Thyroid gland (tissue), 4 donors: ENCODE data around the gene GNB2. TPM values are rescaled to one million over a fixed set of nuclear protein-coding genes. Genes with fewer than 3 reads are reported as not detected.
"Not testable (repeated sequence)": the region's sequence is repeated elsewhere in the genome, so short reads cannot be mapped to it uniquely, and the experiment has no call there.

Experiments
- DNase-seq, 2 donors: peaks; one replicate each; pipeline ENCODE4 v3.0.0-alpha.2; 2019
- H3K27ac ChIP-seq, 3 donors: fragments of 200-600 bp; sonication (generic); 1 replicate in 2 of 3; 2 replicates in 1 of 3; pipeline ENCODE4 v1.5.1; 2016 to 2019; ENCODE audit warnings: mild to moderate bottlenecking in 1 of 3, moderate library complexity in 1 of 3
- H3K27me3 ChIP-seq: fragments of 200-600 bp; sonication (generic); one replicate; pipeline ENCODE4 v1.5.1; 2019
- H3K36me3 ChIP-seq, 2 donors: fragments of 200-600 bp; sonication (generic); one replicate each; pipeline ENCODE4 v1.5.1; 2016 to 2019
- H3K4me1 ChIP-seq, 2 donors: fragments of 200-600 bp; sonication (generic); one replicate each; pipeline ENCODE4 v1.5.1; 2017 to 2019
- H3K4me3 ChIP-seq, 3 donors: fragments of 200-600 bp; sonication (generic); replicated peaks in 1 of 3; 1 replicate in 2 of 3; 2 replicates in 1 of 3; pipeline ENCODE4 v1.5.1; 2016; ENCODE audit warnings: mild to moderate bottlenecking in 1 of 3
- H3K9me3 ChIP-seq: fragments of 200-600 bp; sonication (generic); one replicate; pipeline ENCODE4 v1.5.1; 2017
- CTCF ChIP-seq, 6 experiments: fragments of 200-600 bp in 3 of 6; fragments of 450-650 bp in 3 of 6; sonication (generic) in 3 of 6; IDR thresholded peaks; one replicate each; pipeline ENCODE4 v1.5.1; 2016 to 2019; ENCODE audit warnings: antibody characterized with exemption in 6 of 6, mild to moderate bottlenecking in 2 of 6, inconsistent platforms in 1 of 6, moderate library complexity in 1 of 6
- POLR2A ChIP-seq, 2 donors: fragments of 450-650 bp; IDR thresholded peaks; one replicate each; pipeline ENCODE4 v1.6.1; 2017; ENCODE audit warnings: antibody characterized with exemption in 2 of 2, mild to moderate bottlenecking in 2 of 2, moderate library complexity in 1 of 2
- WGBS, 2 donors: methylation state at CpG; one replicate each; pipeline ENCODE4 v1.1.5; 2017; 5-methylcytosine and 5-hydroxymethylcytosine counted together
- intact Hi-C: fragments of 100-400 bp; cut with DNase I; formaldehyde crosslinking; loops from one replicate; pipeline ENCODE4 v1.15.1; 2023
- total RNA-seq, 4 donors: library from RNA; depleted of rRNA; stranded (reverse); fragments of >200 nt; gene quantifications; one replicate each; pipeline ENCODE4 v1.2.3, GENCODE V29; 2016

Gene GNB2
- total RNA-seq, 4 donors from 2014 or later = 168 to 221 (median 186) TPM

GRCh38 chr7:100723732-100724275 lies 50.3 kb downstream of the GNB2 start:
- Histone ChIP-seq H3K27me3 (peaks cover 8% of the 10 kb centered on the region), H3K9me3 (no peaks in the 10 kb centered on the region), H3K36me3 (no peaks in the 10 kb centered on the region), H3K27ac (no peak overlapping the region), H3K4me3 (no peak overlapping the region), H3K4me1 (peaks cover 3 to 15% of the 10 kb centered on the region in 2 donors)
- 76 to 82% methylated on average over 15 of the region's 16 CpGs for WGBS, 2 donors
- no peak for DNase-seq
- no peak for TF ChIP-seq CTCF (IDR thresholded peaks at IDR 0.05)
- no peak for TF ChIP-seq POLR2A (IDR thresholded peaks at IDR 0.05)
- intact Hi-C loops = loop anchor here (10.0 kb wide), 1 partner anchor 259 kb away; the partner anchor contains the start of gene SPACDR

DNA sequence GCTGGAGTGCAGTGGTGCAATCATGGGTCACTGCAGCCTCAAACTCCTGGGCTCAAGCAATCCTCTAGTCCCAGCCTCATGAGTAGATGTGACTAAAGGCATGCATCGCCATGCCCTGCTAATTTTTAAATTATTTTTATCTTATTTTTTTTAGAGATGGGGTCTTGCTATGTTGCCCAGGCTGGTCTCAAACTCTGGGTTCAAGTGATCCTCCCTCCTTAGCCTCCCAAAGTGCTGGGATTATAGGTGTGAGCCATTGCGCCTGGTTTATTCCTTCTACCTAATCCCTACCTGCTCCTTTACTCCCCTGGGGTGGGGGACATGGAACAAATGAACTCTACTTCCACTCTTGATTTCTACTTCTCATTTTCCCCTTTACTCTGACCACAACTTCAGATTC lies 50.8 kb downstream of the GNB2 start:
- intact Hi-C loops = loop anchor here (10.0 kb wide), 1 partner anchor 260 kb away; the partner anchor contains the start of gene SPACDR
- WGBS, 2 donors = 94 to 98% methylated on average over 2 of the region's 2 CpGs

DNA sequence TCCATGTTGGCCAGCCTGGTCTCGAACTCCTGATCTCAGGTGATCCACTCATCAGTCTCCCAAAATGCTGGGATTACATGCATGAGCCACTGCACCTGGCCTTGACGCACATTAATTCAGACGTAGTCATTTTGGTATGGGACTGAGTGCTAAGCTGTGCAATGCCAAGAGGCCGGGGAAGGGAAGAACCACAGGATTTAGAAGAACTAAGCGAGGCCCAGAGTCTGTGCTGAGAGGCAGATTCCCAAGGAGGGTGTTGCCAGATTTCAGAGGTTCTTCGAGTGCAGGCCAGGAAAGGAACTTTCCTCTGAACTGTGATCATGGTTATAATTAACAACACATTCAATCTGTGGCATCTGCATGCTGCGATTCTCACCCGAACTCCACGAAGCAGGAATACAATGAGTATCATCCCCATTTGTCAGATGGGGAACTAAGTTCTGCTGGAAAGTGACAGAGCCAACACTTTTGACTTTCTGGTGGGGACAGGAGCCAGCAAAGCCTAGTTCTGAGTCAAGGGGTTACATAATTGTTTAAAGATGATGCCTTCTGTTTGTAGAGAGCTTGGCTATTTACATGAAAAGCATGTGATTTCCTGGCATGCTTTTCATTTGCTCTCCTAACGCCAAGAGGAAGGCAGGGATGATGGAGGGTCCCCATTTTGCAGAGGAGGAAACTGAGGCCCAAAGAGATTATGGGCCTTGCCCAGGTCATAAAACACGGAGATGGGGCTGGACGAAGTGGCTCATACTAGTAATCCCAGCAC lies 53.6 kb downstream of the GNB2 start:
- DNase-seq = no peak
- Histone ChIP-seq H3K4me1 (peaks cover 3 to 4% of the 10 kb centered on the region in 2 donors), H3K9me3 (no peaks in the 10 kb centered on the region), H3K27me3 (no peaks in the 10 kb centered on the region), H3K27ac (no peak overlapping the region), H3K36me3 (no peaks in the 10 kb centered on the region), H3K4me3 (no peak overlapping the region)
- TF ChIP-seq CTCF (IDR thresholded peaks at IDR 0.05) = no peak
- no peak for TF ChIP-seq POLR2A (IDR thresholded peaks at IDR 0.05)
- intact Hi-C loops = loop anchor here (10.0 kb wide), 1 partner anchor 262 kb away; the partner anchor contains the start of gene SPACDR
- WGBS, 2 donors = 62 to 67% methylated on average over 12 of the region's 12 CpGs

More for the DNA sequence above, 50.8 kb downstream of the GNB2 start:
- not testable (repeated sequence) for H3K27me3 ChIP-seq, H3K27ac ChIP-seq, DNase-seq, H3K4me3 ChIP-seq, H3K9me3 ChIP-seq, H3K36me3 ChIP-seq
- H3K4me1 ChIP-seq = peaks cover 3 to 15% of the 10 kb centered on the region in 2 donors

DNA sequence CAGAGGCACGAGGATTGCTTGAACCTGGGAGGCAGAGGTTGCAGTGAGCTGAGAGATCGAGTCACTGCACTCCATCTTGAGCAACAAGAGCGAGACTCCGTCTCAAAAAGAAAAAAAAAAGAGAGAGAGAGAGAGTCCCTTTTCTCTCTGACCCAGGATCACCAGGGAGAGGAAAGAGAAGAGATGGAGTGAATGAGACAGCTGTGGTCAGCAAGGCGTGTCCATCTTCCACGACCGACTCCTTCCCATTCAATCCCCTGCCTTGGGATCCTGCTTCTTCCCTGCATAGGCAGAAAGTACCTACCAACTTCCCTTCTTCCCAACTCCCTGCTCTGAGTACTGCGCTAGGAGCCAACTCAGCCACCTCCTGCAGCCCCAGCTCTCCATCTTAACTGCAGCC lies 54.7 kb downstream of the GNB2 start:
- no peaks in the 10 kb centered on the region for H3K36me3 ChIP-seq
- intact Hi-C loops = loop anchor here (10.0 kb wide), 1 partner anchor 263 kb away; the partner anchor contains the start of gene SPACDR
- H3K4me1 ChIP-seq = peaks cover 3 to 4% of the 10 kb centered on the region in 2 donors
- no peak overlapping the region for H3K4me3 ChIP-seq
- H3K9me3 ChIP-seq = no peaks in the 10 kb centered on the region
- H3K27me3 ChIP-seq = no peaks in the 10 kb centered on the region
- no peak for TF ChIP-seq CTCF (IDR thresholded peaks at IDR 0.05)
- TF ChIP-seq POLR2A (IDR thresholded peaks at IDR 0.05) = no peak
- no peak for DNase-seq
- WGBS, 2 donors = 67 to 76% methylated on average over 8 of the region's 8 CpGs
- H3K27ac ChIP-seq = no peak overlapping the region

Other genes starting within 250 kb of the GNB2 start
- gene ZCWPW1, start 245.0 kb upstream of the GNB2 start, total RNA-seq = 1 to 10 TPM; 3.6 to 7.1 (median 4.3) TPM
- 10 to 100 TPM; 42.9 to 48.7 (median 45.6) TPM for gene MEPCE, start 243.9 kb upstream of the GNB2 start, total RNA-seq
- 10 to 100 TPM; 28.4 to 67.2 (median 45.5) TPM for gene PPP1R35, start 237.2 kb upstream of the GNB2 start, total RNA-seq
- 1 to 10 TPM in 1 of 4 donors, not detected in 3; 2.0 TPM for gene SPACDR, start 209.5 kb upstream of the GNB2 start, total RNA-seq
- gene TSC22D4, start 194.5 kb upstream of the GNB2 start, total RNA-seq = 10 to 100 TPM; 22.7 to 37.8 (median 27.9) TPM
- 1 to 10 TPM in 2 of 4 donors, under 1 TPM in 1, not detected in 1; 0.40 to 1.3 (median 1.0) TPM for gene NYAP1, start 189.8 kb upstream of the GNB2 start, total RNA-seq
- 10 to 100 TPM; 26.1 to 34.6 (median 28.0) TPM for gene AGFG2, start 134.5 kb upstream of the GNB2 start, total RNA-seq
- gene SAP25, start 99.8 kb upstream of the GNB2 start, total RNA-seq = 1 to 10 TPM in 2 of 4 donors, not detected in 2; 1.5 to 6.2 TPM
- gene LRCH4, start 87.6 kb upstream of the GNB2 start, total RNA-seq = 100 to 1,000 TPM in 1 of 4 donors, 10 to 100 TPM in 3; 55.0 to 107 (median 76.6) TPM
- gene FBXO24, start 87.4 kb upstream of the GNB2 start, total RNA-seq = under 1 TPM; 0.13 to 0.88 (median 0.50) TPM
- gene PCOLCE, start 71.4 kb upstream of the GNB2 start, total RNA-seq = 10 to 100 TPM; 12.9 to 36.3 (median 22.1) TPM
- 10 to 100 TPM in 3 of 4 donors, 1 to 10 TPM in 1; 9.1 to 22.7 (median 12.3) TPM for gene MOSPD3, start 61.2 kb upstream of the GNB2 start, total RNA-seq
- under 1 TPM in 2 of 4 donors, not detected in 2; 0.22 to 0.27 TPM for gene TFR2, start 32.2 kb upstream of the GNB2 start, total RNA-seq
- gene ACTL6B, start 17.3 kb upstream of the GNB2 start, total RNA-seq = under 1 TPM in 1 of 4 donors, not detected in 3; 0.93 TPM
- gene GIGYF1, start 20.5 kb downstream of the GNB2 start, total RNA-seq = 10 to 100 TPM; 30.5 to 46.9 (median 35.3) TPM
- gene POP7, start 32.4 kb downstream of the GNB2 start, total RNA-seq = 10 to 100 TPM; 15.8 to 44.8 (median 21.0) TPM
- gene EPO, start 46.7 kb downstream of the GNB2 start, total RNA-seq = not detected
- gene ZAN, start 59.9 kb downstream of the GNB2 start, total RNA-seq = under 1 TPM in 2 of 4 donors, not detected in 2; under 0.01 TPM
- 10 to 100 TPM; 27.9 to 38.0 (median 35.1) TPM for gene EPHB4, start 153.8 kb downstream of the GNB2 start, total RNA-seq
- 10 to 100 TPM; 15.2 to 27.9 (median 17.2) TPM for gene SLC12A9, start 179.0 kb downstream of the GNB2 start, total RNA-seq
- 100 to 1,000 TPM in 3 of 4 donors, 10 to 100 TPM in 1; 64.5 to 122 (median 109) TPM for gene TRIP6, start 193.6 kb downstream of the GNB2 start, total RNA-seq
- 100 to 1,000 TPM in 1 of 4 donors, 10 to 100 TPM in 3; 62.5 to 109 (median 93.2) TPM for gene SRRT, start 201.4 kb downstream of the GNB2 start, total RNA-seq
- 10 to 100 TPM in 1 of 4 donors, 1 to 10 TPM in 3; 7.4 to 10.4 (median 8.9) TPM for gene UFSP1, start 216.0 kb downstream of the GNB2 start, total RNA-seq
- 1 to 10 TPM; 1.0 to 4.8 (median 1.8) TPM for gene ACHE, start 222.1 kb downstream of the GNB2 start, total RNA-seq